IMR-90 (cell line): Measurements from ENCODE around the gene E2F8. TPM values are rescaled to one million over a fixed set of nuclear protein-coding genes. Genes with fewer than 3 reads are reported as not detected.

Experiments
- ATAC-seq: fragments of 200-7000 bp; cut with Tn5 transposase; 2 replicates; pipeline ENCODE4 v1.9.1; 2020; ENCODE audit warnings: low read depth, mild to moderate bottlenecking, moderate library complexity
- BruUV-seq: library from RNA; stranded (reverse); fragments of 400-500 nt; replicated peaks from 2 replicates; lab custom pipeline; 2021; lab: Mats Ljungman, UMichigan
- CTCF ChIA-PET: fragments of 300-600 bp; formaldehyde crosslinking; extraction: SDS; loops from one replicate; lab custom pipeline; 2021; ENCODE audit warnings: antibody characterized with exemption; lab: Yijun Ruan, JAX
- POLR2A ChIA-PET: fragments of 300-600 bp; sonication (Branson Sonifier 250); formaldehyde crosslinking; loops from one replicate; lab custom pipeline; 2022; ENCODE audit warnings: antibody characterized with exemption; ENCODE audit not compliant: unreplicated experiment; lab: Charles Lee
- DNase-seq: peaks from one replicate; pipeline ENCODE4 v3.0.0; 2013
- H2AFZ ChIP-seq: replicated peaks from 2 replicates; pipeline ENCODE3; 2013; ENCODE audit warnings: low read length, mild to moderate bottlenecking; ENCODE audit not compliant: poor library complexity
- H2AK5ac ChIP-seq: 2 replicates; pipeline ENCODE4 v1.6.1; 2013; ENCODE audit warnings: low read depth, low read length, inconsistent platforms
- H2AK9ac ChIP-seq: replicated peaks from 2 replicates; pipeline ENCODE3; 2013; ENCODE audit warnings: mild to moderate bottlenecking, low read depth, low read length, moderate library complexity; ENCODE audit not compliant: poor library complexity
- H2BK120ac ChIP-seq: 2 replicates; pipeline ENCODE4 v1.6.1; 2013; ENCODE audit warnings: low read depth, low read length, inconsistent platforms
- H2BK15ac ChIP-seq: 3 replicates; pipeline ENCODE4 v1.6.1; 2013; ENCODE audit warnings: low read depth, low read length, inconsistent platforms
- H2BK20ac ChIP-seq: 2 replicates; pipeline ENCODE4 v1.6.1; 2013; ENCODE audit warnings: low read depth, mild to moderate bottlenecking, inconsistent platforms, low read length, moderate library complexity
- H2BK5ac ChIP-seq: 2 replicates; pipeline ENCODE4 v1.6.1; 2013; ENCODE audit warnings: mild to moderate bottlenecking, low read depth, low read length, inconsistent platforms; ENCODE audit not compliant: poor library complexity, severe bottlenecking
- H3K14ac ChIP-seq: replicated peaks from 2 replicates; pipeline ENCODE4 v1.6.1; 2013; ENCODE audit warnings: low read depth, low read length, inconsistent platforms
- H3K18ac ChIP-seq: 2 replicates; pipeline ENCODE4 v1.6.1; 2013; ENCODE audit warnings: low read depth, low read length, control low read depth
- H3K23ac ChIP-seq: 2 replicates; pipeline ENCODE4 v1.6.1; 2013; ENCODE audit warnings: low read depth, low read length, inconsistent platforms
- H3K27ac ChIP-seq: 2 replicates; pipeline ENCODE4 v1.5.1; 2013; ENCODE audit warnings: mild to moderate bottlenecking, control low read depth, low read length; ENCODE audit not compliant: insufficient read depth
- H3K27me3 ChIP-seq: 2 replicates; pipeline ENCODE4 v1.6.1; 2013; ENCODE audit warnings: low read length; ENCODE audit not compliant: control insufficient read depth, insufficient read depth
- H3K36me3 ChIP-seq: 2 replicates; pipeline ENCODE4 v1.6.1; 2013; ENCODE audit warnings: low read length, mixed read lengths; ENCODE audit not compliant: control insufficient read depth, insufficient read depth
- H3K4ac ChIP-seq: 2 replicates; pipeline ENCODE4 v1.6.1; 2013; ENCODE audit warnings: low read depth, low read length, inconsistent platforms
- H3K4me1 ChIP-seq: 2 replicates; pipeline ENCODE4 v1.6.1; 2013; ENCODE audit warnings: low read length, mixed read lengths; ENCODE audit not compliant: control insufficient read depth, insufficient read depth
- H3K4me2 ChIP-seq: 2 replicates; pipeline ENCODE4 v1.6.1; 2013; ENCODE audit warnings: low read depth, mild to moderate bottlenecking, control low read depth, low read length, moderate library complexity
- H3K4me3 ChIP-seq: 2 replicates; pipeline ENCODE4 v1.5.1; 2013; ENCODE audit warnings: low read depth, mild to moderate bottlenecking, control low read depth, low read length, moderate library complexity; ENCODE audit not compliant: insufficient read depth
- H3K56ac ChIP-seq: 2 replicates; pipeline ENCODE4 v1.6.1; 2013; ENCODE audit warnings: low read length, inconsistent platforms; ENCODE audit not compliant: insufficient read depth; ENCODE audit errors: extremely low read depth
- H3K79me1 ChIP-seq, 2 experiments: 2 replicates each; pipeline ENCODE4 v1.6.1; 2013; ENCODE audit warnings: low read length in 2 of 2, inconsistent platforms in 1 of 2, low read depth in 1 of 2
- H3K9ac ChIP-seq: 2 replicates; pipeline ENCODE4 v1.6.1; 2013; ENCODE audit warnings: low read depth, low read length, control low read depth
- H3K9me1 ChIP-seq: 2 replicates; pipeline ENCODE4 v1.6.1; 2013; ENCODE audit warnings: low read length, inconsistent platforms; ENCODE audit not compliant: insufficient read depth
- H3K9me3 ChIP-seq: 2 replicates; pipeline ENCODE4 v1.6.1; 2013; ENCODE audit warnings: low read length; ENCODE audit not compliant: control insufficient read depth, insufficient read depth
- H4K20me1 ChIP-seq: 2 replicates; pipeline ENCODE4 v1.6.1; 2013; ENCODE audit warnings: low read length, inconsistent platforms; ENCODE audit not compliant: insufficient read depth
- H4K5ac ChIP-seq: 2 replicates; pipeline ENCODE4 v1.6.1; 2013; ENCODE audit warnings: mild to moderate bottlenecking, low read depth, low read length, control low read depth
- H4K8ac ChIP-seq, 2 experiments: 2 replicates each; pipeline ENCODE4 v1.6.1; 2013; ENCODE audit warnings: low read depth in 2 of 2, low read length in 2 of 2, control low read depth in 1 of 2, inconsistent platforms in 1 of 2
- H4K91ac ChIP-seq: 2 replicates; pipeline ENCODE4 v1.6.1; 2013; ENCODE audit warnings: low read depth, low read length, inconsistent platforms; ENCODE audit not compliant: insufficient read depth
- CHD1 ChIP-seq: IDR thresholded peaks from 2 replicates; pipeline ENCODE4 v1.6.1; 2012; ENCODE audit warnings: low read depth, low read length, improper control_type of control experiment
- MAFK ChIP-seq: IDR thresholded peaks from 2 replicates; pipeline ENCODE4 v1.6.1; 2012; ENCODE audit warnings: low read depth, low read length, improper control_type of control experiment
- MAZ ChIP-seq: IDR thresholded peaks from 2 replicates; pipeline ENCODE4 v1.6.1; 2012; ENCODE audit warnings: low read depth, mild to moderate bottlenecking, low read length, improper control_type of control experiment, moderate library complexity, borderline replicate concordance
- RCOR1 ChIP-seq: IDR thresholded peaks from 2 replicates; pipeline ENCODE4 v1.6.1; 2012; ENCODE audit warnings: mild to moderate bottlenecking, low read length, improper control_type of control experiment; ENCODE audit not compliant: insufficient replicate concordance
- WGBS, 2 experiments: methylation state at CpG; one replicate each; pipeline versions ENCODE4 v1.1.5 to v1.1.7; 2013; ENCODE audit warnings: missing lambda C conversion rate in 2 of 2; ENCODE audit not compliant: insufficient read length in 1 of 2; ENCODE audit errors: extremely low coverage in 2 of 2; 5-methylcytosine and 5-hydroxymethylcytosine counted together
- dilution Hi-C: fragments of 300-500 bp; cut with HindIII; formaldehyde crosslinking; loops from one replicate; pipeline ENCODE4 v1.14.3; 2018; ENCODE audit warnings: low sequenced_read_pairs; ENCODE audit not compliant: unreplicated experiment
- in situ Hi-C: fragments of 300-500 bp; cut with MboI; formaldehyde crosslinking; loops from 3 replicates; pipeline ENCODE4 v1.14.3; 2019; ENCODE audit warnings: low sequenced_read_pairs, inconsistent platforms, mixed read lengths
- intact Hi-C: fragments of 100-400 bp; cut with micrococcal nuclease; formaldehyde crosslinking; loops from 2 replicates; pipeline ENCODE4 v1.10.0; 2022
- polyA plus RNA-seq, 3 experiments: library from polyadenylated mRNA; depleted of rRNA; stranded (reverse); fragments of >200 nt; gene quantifications; 2 replicates each; pipeline ENCODE4 v1.2.3, GENCODE V29; 2012; ENCODE audit warnings: low replicate concordance in 1 of 3
- total RNA-seq: library from RNA; depleted of rRNA; stranded (reverse); fragments of >200 nt; gene quantifications from 2 replicates; pipeline ENCODE4 v1.2.3, GENCODE V29; 2012
- TF ChIP-seq, protein P1 (sequence below): fragments of 150-350 bp; IDR thresholded peaks from 2 replicates; pipeline ENCODE4 v1.6.1; 2017; ENCODE audit warnings: mild to moderate bottlenecking, antibody characterized with exemption, low read length, low read depth

Gene E2F8
- total and polyA plus RNA-seq, 2 of the 4 experiments (the other 2 are of a cell fraction) = 1.1 to 2.3 TPM

DNA sequence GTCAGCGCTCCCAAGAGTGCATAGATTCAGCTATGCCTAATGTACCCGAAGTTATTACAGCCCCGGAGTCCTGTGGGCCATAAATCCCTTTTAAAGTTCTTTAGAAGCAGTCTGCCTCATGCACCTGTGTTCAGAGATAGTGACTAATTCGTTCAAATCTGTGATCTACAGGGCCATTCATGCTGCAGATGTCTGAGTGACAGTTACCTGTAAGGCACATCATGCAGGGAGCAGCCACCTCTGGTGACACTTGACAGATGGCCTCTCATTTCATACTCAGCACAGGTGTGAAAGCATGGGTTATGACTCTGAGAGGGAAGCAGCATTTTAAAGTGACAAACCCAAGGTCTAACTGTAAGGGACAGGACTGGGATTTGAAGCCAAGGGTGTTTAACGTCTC, 2.4 kb upstream of the E2F8 start:
- Histone ChIP-seq H4K5ac (no peak overlapping the region), H3K27ac (no peak overlapping the region), H2BK15ac (no peak overlapping the region), H3K56ac (no peak overlapping the region), H3K9me1 (no peaks in the 10 kb centered on the region; the same call in 1 of the 2 replicates), H3K27me3 (peaks cover 30% of the 10 kb centered on the region), H3K9ac (no peak overlapping the region), H4K91ac (no peak overlapping the region), H4K8ac (no peak overlapping the region), H2AK9ac (no peak overlapping the region), H3K23ac (no peak overlapping the region), H3K18ac (no peak overlapping the region), H3K4me2 (no peak overlapping the region), H3K4me1 (no peaks in the 10 kb centered on the region), H2BK20ac (no peak overlapping the region), H3K4me3 (no peak overlapping the region), H2AK5ac (no peak overlapping the region), H4K20me1 (no peaks in the 10 kb centered on the region), H3K36me3 (no peaks in the 10 kb centered on the region), H3K14ac (no peak overlapping the region), H3K79me1 (peaks cover 0 to 5% of the 10 kb centered on the region in 2 experiments; a peak in 1 of 4 replicates), H2BK5ac (no peak overlapping the region), H2BK120ac (no peak overlapping the region), H3K9me3 (no peaks in the 10 kb centered on the region), H3K4ac (no peak overlapping the region), H2AFZ (no peak overlapping the region)
- CTCF ChIA-PET = no interaction called here
- 79% methylated on average over 2 of the region's 5 CpGs; no CpG with 5 or more reads in 1 of the 2 experiments for WGBS, 2 experiments
- ATAC-seq (no peak), DNase-seq (no peak)
- in situ Hi-C loops = no loop called here
- intact Hi-C loops = loop anchor here (5.0 kb wide), 2 partner anchors 126 to 166 kb away; partner anchors contain the start of gene ZDHHC13
- POLR2A ChIA-PET = no interaction called here
- no TSS peak for BruUV-seq
- dilution Hi-C loops = no loop called here
- TF ChIP-seq CHD1 (no peak), MAZ (no peak), RCOR1 (no peak), MAFK (no peak)
- TF ChIP-seq, protein P1, sequence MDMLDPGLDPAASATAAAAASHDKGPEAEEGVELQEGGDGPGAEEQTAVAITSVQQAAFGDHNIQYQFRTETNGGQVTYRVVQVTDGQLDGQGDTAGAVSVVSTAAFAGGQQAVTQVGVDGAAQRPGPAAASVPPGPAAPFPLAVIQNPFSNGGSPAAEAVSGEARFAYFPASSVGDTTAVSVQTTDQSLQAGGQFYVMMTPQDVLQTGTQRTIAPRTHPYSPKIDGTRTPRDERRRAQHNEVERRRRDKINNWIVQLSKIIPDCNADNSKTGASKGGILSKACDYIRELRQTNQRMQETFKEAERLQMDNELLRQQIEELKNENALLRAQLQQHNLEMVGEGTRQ = no peak
